Prostate gland (tissue), 2 donors: ENCODE measurements around the gene RAB24. TPM values are rescaled to one million over a fixed set of nuclear protein-coding genes. Genes with fewer than 3 reads are reported as not detected.

ENCODE experiments used
- DNase-seq: peaks from one replicate; pipeline ENCODE4 v3.0.0-alpha.2; 2019; ENCODE audit warnings: low spot score
- H3K27ac ChIP-seq, 2 donors: fragments of 200-600 bp; sonication (generic); 2 replicates each; pipeline ENCODE4 v1.5.1; 2017 to 2019
- H3K27me3 ChIP-seq: fragments of 200-600 bp; sonication (generic); replicated peaks from 2 replicates; pipeline ENCODE4 v1.5.1; 2019; ENCODE audit not compliant: insufficient read depth
- H3K36me3 ChIP-seq, 2 donors: fragments of 200-600 bp; sonication (generic); 1 replicate in 1 of 2; 2 replicates in 1 of 2; pipeline versions ENCODE4 v1.5.1 to v1.8.1; 2017 to 2019
- H3K4me1 ChIP-seq: fragments of 200-600 bp; sonication (generic); replicated peaks from 2 replicates; pipeline ENCODE4 v1.5.1; 2019
- H3K4me3 ChIP-seq, 2 donors: fragments of 200-600 bp; sonication (generic); 2 replicates each; pipeline ENCODE4 v1.5.1; 2017 to 2019
- H3K9me3 ChIP-seq: fragments of 200-600 bp; sonication (generic); 2 replicates; pipeline ENCODE4 v1.5.1; 2017
- CTCF ChIP-seq, 4 experiments: fragments of 200-600 bp in 2 of 4; fragments of 450-650 bp in 2 of 4; sonication (generic) in 2 of 4; IDR thresholded peaks; 1 replicate in 3 of 4; 2 replicates in 1 of 4; pipeline ENCODE4 v1.5.1; 2016 to 2019; ENCODE audit warnings: antibody characterized with exemption in 4 of 4, mild to moderate bottlenecking in 2 of 4, moderate library complexity in 2 of 4
- POLR2A ChIP-seq: fragments of 450-650 bp; IDR thresholded peaks from one replicate; pipeline ENCODE4 v1.6.1; 2016; ENCODE audit warnings: antibody characterized with exemption, mild to moderate bottlenecking
- POLR2AphosphoS5 ChIP-seq: sonication (generic); formaldehyde crosslinking; IDR thresholded peaks from one replicate; pipeline ENCODE4 v1.6.1; 2017; ENCODE audit warnings: antibody characterized with exemption
- WGBS: methylation state at CpG from one replicate; pipeline ENCODE4 v1.1.5; 2018; 5-methylcytosine and 5-hydroxymethylcytosine counted together
- intact Hi-C: fragments of 100-400 bp; cut with DNase I; formaldehyde crosslinking; loops from one replicate; pipeline ENCODE4 v1.14.2; 2022
- total RNA-seq, 2 donors: library from RNA; depleted of rRNA; stranded (reverse); fragments of >200 nt; gene quantifications; one replicate each; pipeline ENCODE4 v1.1.0, GENCODE V29; 2016

RAB24 gene
- total RNA-seq, 2 donors from 2014 or later: 30.0 to 30.4 TPM

DNA sequence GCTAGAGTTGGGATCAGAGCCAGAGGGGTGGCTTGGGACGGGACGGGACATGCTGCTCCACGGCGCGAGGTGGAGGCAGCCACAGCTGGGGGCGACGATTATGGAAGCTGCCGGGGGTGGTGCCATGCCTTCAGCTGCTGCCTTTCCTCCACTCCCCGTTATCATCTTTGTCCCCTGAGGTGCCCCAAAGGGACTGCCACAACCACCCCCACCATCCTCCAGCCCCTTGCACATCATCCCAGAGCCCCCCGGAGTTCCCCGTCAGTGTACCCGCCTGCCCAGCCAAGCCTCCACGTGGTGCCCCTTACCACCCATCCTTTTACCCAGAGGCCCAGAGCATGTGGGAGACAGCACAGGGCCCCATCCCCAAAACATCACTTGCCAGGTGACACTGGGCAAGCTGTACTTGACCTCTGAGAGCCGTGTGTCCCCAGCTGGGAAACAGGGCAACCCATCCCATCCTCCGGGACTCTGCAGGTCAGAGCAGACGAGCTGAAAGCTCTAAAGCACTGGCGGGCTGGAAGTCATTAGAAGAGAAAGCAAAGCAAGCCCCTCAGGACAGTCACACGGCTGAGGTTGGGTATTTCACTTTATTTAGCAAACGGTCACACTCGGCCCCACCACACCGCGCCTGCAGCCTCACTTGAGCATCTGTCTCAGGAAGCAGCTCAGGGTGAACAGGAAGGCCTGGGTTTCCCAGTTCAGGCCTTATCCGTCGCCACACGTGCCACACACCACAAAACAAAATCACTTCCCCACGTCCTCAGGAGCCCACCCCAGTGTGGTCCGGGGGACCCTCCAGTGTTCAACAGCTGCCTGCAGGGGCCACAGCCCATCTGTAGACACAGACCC is 27.7 kb upstream of the RAB24 start:
- no peaks in the 10 kb centered on the region for H3K27me3 ChIP-seq
- H3K9me3 ChIP-seq: no peaks in the 10 kb centered on the region
- no peak overlapping the region for H3K27ac ChIP-seq
- no peaks in the 10 kb centered on the region for H3K4me1 ChIP-seq
- H3K36me3 ChIP-seq: peaks cover 3 to 23% of the 10 kb centered on the region in 2 donors
- 79% methylated on average over 27 of the region's 27 CpGs for WGBS
- no peak for TF ChIP-seq POLR2AphosphoS5
- no peak for TF ChIP-seq CTCF (IDR thresholded peaks at IDR 0.05)
- no peak for TF ChIP-seq POLR2A
- DNase-seq: no peak
- intact Hi-C loops: no loop called here
- no peak overlapping the region for H3K4me3 ChIP-seq

GRCh38 chr5:177329883-177330282 is 26.4 kb upstream of the RAB24 start:
- Histone ChIP-seq H3K36me3 (peaks cover 3 to 23% of the 10 kb centered on the region in 2 donors), H3K4me3 (no peak overlapping the region), H3K27me3 (no peaks in the 10 kb centered on the region), H3K27ac (no peak overlapping the region), H3K9me3 (no peaks in the 10 kb centered on the region), H3K4me1 (no peaks in the 10 kb centered on the region)
- TF ChIP-seq CTCF (IDR thresholded peaks at IDR 0.05) (no peak), POLR2A (no peak), POLR2AphosphoS5 (no peak)
- no peak for DNase-seq
- intact Hi-C loops: no loop called here
- 93% methylated on average over 6 of the region's 6 CpGs for WGBS

- no peaks in the 10 kb centered on the region for H3K4me1 ChIP-seq
- intact Hi-C loops: no loop called here
- H3K9me3 ChIP-seq: no peaks in the 10 kb centered on the region
- H3K27me3 ChIP-seq: no peaks in the 10 kb centered on the region
- WGBS: 87% methylated on average over 19 of the region's 19 CpGs
- peaks cover 0 to 18% of the 10 kb centered on the region in 2 donors for H3K36me3 ChIP-seq
- H3K27ac ChIP-seq: no peak overlapping the region
- TF ChIP-seq POLR2AphosphoS5 (no peak), CTCF (IDR thresholded peaks at IDR 0.05) (no peak), POLR2A (no peak)
- no peak for DNase-seq
- no peak overlapping the region for H3K4me3 ChIP-seq
Observed at GRCh38 chr5:177328545-177329231, 25.2 kb upstream of the RAB24 start.

GRCh38 chr5:177327539-177328522 is 24.3 kb upstream of the RAB24 start:
- no peaks in the 10 kb centered on the region for H3K9me3 ChIP-seq
- H3K27me3 ChIP-seq: no peaks in the 10 kb centered on the region
- no peak for DNase-seq
- no peak overlapping the region for H3K27ac ChIP-seq
- H3K4me3 ChIP-seq: no peak overlapping the region
- intact Hi-C loops: no loop called here
- peaks cover 0 to 9% of the 10 kb centered on the region in 2 donors for H3K36me3 ChIP-seq
- H3K4me1 ChIP-seq: no peaks in the 10 kb centered on the region
- whole genome bisulfite sequencing: 80% methylated on average over 28 of the region's 28 CpGs
- TF ChIP-seq CTCF (IDR thresholded peaks at IDR 0.05): no peak
- no peak for TF ChIP-seq POLR2AphosphoS5
- no peak for TF ChIP-seq POLR2A
